Neutrophil (primary cell): ENCODE data around the gene RAC2.
"Not testable (repeated sequence)": the region's sequence is repeated elsewhere in the genome, so short reads cannot be mapped to it uniquely, and the experiment has no call there.

ENCODE experiments used
- H3K27ac ChIP-seq: fragments of 200-600 bp; sonication (generic); 2 replicates; pipeline ENCODE4 v1.5.1; 2016; ENCODE audit warnings: mild to moderate bottlenecking, moderate library complexity
- H3K27me3 ChIP-seq: fragments of 200-600 bp; sonication (generic); 2 replicates; pipeline ENCODE4 v1.6.0; 2016; ENCODE audit warnings: mild to moderate bottlenecking
- H3K36me3 ChIP-seq: fragments of 200-600 bp; sonication (generic); 2 replicates; pipeline ENCODE4 v1.5.1; 2017
- H3K4me1 ChIP-seq, 2 experiments: fragments of 200-600 bp in 1 of 2; sonication (generic) in 1 of 2; 1 replicate in 1 of 2; 2 replicates in 1 of 2; pipeline versions ENCODE4 v1.5.1 to v1.6.1; 2013 to 2016; ENCODE audit warnings: low read depth in 1 of 2, low read length in 1 of 2, mild to moderate bottlenecking in 1 of 2, moderate library complexity in 1 of 2; ENCODE audit not compliant: control insufficient read depth in 1 of 2, insufficient read depth in 1 of 2
- H3K4me3 ChIP-seq, 2 experiments: fragments of 200-600 bp in 1 of 2; sonication (generic) in 1 of 2; 1 replicate in 1 of 2; 2 replicates in 1 of 2; pipeline ENCODE4 v1.5.1; 2013 to 2016; ENCODE audit warnings: low read depth in 1 of 2, low read length in 1 of 2, mild to moderate bottlenecking in 1 of 2, moderate library complexity in 1 of 2
- H3K9me3 ChIP-seq: fragments of 200-600 bp; sonication (generic); 2 replicates; pipeline ENCODE4 v1.5.1; 2016
- TF ChIP-seq, protein P1 (sequence below): fragments of 200-600 bp; sonication (generic); IDR thresholded peaks from 2 replicates; pipeline ENCODE4 v1.5.1; 2016; ENCODE audit warnings: antibody characterized with exemption

Gene RAC2

DNA sequence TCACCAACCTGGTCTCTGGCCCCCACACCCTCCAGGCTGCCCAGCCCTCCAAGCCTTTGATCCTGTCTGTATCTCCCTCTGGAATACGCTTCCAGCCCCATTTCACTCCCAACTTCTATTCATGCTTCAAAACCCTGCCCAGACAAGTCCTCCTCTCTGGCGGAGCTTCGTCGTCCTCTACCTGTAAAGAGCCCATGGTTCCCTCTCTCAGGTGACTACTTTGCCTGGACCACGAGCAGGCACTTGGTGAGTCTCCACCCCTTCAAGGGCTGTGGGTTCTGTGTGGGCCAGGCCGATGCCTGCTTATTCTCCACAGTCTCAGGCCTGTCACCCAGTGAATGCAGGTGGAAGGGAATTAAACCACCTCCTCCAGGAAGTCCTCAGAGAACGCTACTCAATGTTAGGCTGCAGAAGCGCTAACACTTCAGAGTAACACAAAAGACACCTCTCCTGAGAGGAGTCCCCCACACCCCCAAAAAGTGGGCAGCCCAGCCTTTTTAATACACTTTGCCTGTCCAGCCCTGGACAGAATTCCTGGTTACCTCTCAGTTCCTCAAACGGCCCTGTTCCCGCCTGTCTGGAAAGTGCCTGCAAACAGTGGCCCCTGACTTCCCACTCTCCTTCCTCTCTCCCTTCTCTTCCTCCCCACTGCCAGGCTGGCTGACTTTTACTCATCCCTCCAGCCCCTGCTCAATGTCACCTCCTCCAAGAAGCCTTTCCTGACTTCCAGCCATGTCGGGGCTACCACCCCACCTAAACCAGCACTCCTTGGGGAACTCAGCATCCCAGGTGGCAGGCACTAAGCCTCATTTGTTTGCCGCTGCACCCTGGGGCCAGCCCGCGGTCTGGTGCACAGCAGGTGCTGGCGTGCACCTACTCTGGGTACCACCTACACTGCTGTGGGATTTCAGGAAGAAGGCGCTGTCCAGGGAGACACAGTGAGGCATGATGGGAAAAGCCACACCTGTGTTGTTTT is 9.0 kb downstream of the RAC2 start:
- H3K27me3 ChIP-seq = no peaks in the 10 kb centered on the region
- H3K36me3 ChIP-seq = peaks cover 100% of the 10 kb centered on the region
- peaks cover 97 to 100% of the 10 kb centered on the region in 2 experiments for H3K4me1 ChIP-seq

DNA sequence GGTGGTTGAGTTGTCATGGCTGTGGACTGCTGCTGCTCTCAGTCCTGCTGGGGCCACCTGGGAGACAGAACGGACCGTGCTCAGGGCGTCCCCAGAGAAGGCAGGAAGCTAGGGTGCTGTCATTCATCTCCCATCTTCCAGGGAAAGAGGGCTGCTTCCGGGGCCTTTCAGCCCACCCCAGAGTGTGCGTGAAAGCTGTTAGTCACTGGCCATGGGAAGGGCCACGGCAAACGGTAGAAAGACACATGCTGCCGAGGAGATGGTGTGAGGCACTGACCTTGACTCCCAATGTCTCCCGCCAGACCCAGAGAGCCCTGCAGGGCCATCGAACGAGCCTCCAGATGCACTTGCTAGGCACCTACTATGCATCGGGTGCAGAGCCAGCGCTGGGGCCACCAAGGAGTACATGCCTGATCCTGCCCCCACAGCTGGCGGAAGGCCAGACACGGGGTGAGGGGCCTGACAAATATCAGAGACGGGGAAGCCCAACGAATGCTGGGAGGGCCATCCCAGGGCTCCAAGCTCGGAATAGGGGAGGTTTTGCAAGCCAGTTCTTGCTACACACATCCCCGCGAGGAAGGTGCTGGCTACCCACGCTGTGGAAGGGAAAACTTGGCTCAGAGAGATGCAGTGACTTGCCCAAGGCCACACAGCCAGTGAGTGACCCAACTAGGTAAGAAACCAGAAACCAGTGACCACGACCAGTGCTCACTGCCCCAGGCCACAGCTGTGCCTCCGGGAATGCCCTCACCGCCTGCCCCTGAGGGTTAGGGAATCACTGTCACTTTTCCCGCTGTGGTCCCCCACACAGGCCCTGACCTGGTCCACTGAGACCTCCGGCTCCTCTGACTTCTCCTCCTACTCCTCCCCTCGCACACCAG is 10.1 kb downstream of the RAC2 start:
- H3K9me3 ChIP-seq = no peaks in the 10 kb centered on the region
- TF ChIP-seq, protein P1, sequence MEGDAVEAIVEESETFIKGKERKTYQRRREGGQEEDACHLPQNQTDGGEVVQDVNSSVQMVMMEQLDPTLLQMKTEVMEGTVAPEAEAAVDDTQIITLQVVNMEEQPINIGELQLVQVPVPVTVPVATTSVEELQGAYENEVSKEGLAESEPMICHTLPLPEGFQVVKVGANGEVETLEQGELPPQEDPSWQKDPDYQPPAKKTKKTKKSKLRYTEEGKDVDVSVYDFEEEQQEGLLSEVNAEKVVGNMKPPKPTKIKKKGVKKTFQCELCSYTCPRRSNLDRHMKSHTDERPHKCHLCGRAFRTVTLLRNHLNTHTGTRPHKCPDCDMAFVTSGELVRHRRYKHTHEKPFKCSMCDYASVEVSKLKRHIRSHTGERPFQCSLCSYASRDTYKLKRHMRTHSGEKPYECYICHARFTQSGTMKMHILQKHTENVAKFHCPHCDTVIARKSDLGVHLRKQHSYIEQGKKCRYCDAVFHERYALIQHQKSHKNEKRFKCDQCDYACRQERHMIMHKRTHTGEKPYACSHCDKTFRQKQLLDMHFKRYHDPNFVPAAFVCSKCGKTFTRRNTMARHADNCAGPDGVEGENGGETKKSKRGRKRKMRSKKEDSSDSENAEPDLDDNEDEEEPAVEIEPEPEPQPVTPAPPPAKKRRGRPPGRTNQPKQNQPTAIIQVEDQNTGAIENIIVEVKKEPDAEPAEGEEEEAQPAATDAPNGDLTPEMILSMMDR = no peak
- peaks cover 100% of the 10 kb centered on the region for H3K36me3 ChIP-seq
- peaks cover 96 to 100% of the 10 kb centered on the region in 2 experiments for H3K4me1 ChIP-seq
- peak overlapping the region; percentile 99 for H3K27ac ChIP-seq
- H3K27me3 ChIP-seq = no peaks in the 10 kb centered on the region
- H3K4me3 ChIP-seq = peak overlapping the region in 1 of 2 experiments; percentile 92

More for the DNA sequence above, 9.0 kb downstream of the RAC2 start:
- H3K4me3 ChIP-seq = peak overlapping the region; percentile 12 to 92
- TF ChIP-seq, protein P1 = no peak
- H3K27ac ChIP-seq = peak overlapping the region; percentile 99
- no peaks in the 10 kb centered on the region for H3K9me3 ChIP-seq

DNA sequence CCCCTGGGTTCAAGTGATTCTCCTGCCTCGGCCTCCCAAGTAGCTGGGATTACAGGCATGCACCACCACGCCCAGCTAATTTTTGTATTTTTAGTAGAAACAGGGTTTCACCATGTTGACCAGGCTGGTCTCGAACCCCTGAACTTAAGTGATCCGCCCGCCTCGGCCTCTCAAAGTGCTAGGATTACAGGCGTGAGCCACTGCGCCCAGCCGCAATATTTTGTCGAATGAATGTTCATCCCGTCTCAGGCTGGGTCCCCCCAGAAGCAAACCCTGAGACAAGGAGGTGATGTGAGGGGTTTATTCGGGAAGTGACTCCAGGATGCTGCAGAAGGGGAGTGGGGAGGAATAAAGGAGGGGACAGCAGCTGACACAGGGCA is 10.7 kb downstream of the RAC2 start:
- peaks cover 100% of the 10 kb centered on the region for H3K36me3 ChIP-seq
- H3K27ac ChIP-seq = peak overlapping the region; percentile 99
- not testable (repeated sequence) for H3K9me3 ChIP-seq, H3K4me3 ChIP-seq, H3K27me3 ChIP-seq
- peaks cover 96 to 100% of the 10 kb centered on the region in 2 experiments for H3K4me1 ChIP-seq

DNA sequence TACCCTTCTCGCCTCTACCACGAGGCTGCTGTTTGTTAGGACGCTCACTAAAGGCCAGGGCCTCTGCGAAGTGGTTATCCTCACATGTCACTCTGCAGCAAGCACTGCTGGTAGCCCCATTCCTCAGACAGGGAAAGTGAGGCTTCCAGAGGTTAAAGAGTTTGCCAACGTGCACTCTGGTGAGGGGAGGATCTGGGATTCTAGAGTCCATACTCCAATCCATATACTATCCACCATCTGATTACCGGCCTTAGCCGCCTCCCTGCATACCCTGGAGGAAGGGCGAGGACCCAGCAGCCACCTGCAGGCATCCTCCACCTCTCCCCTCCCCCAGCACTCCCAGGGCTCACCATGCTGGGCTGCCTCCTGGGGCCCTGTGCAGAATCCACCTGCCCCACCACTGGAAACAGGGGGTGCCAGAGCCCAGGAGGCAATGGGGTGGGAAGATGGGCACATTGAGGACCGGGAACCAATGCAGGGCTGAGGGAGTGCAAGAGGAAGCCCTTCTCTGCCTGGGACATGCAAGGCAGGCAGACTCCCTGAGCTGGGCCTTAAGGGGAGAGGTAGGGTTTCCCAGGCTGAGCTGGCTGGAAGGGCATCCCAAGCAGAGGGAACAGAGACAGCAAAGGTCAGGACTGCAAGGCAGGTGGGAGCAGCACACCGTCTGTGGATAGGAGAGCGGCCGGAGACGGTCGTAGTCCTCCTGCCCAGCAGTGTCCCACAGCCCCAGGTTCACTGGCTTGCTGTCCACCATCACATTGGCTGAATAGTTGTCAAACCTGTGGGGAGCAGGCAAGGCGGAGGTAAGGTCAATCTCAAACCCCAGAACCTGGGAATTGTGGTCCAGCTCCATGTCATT is 11.7 kb downstream of the RAC2 start:
- Histone ChIP-seq H3K4me1 (peaks cover 95 to 100% of the 10 kb centered on the region in 2 experiments), H3K27me3 (no peaks in the 10 kb centered on the region), H3K4me3 (peak overlapping the region in 1 of 2 experiments; percentile 56), H3K36me3 (peaks cover 100% of the 10 kb centered on the region), H3K27ac (peak overlapping the region; percentile 99), H3K9me3 (no peaks in the 10 kb centered on the region)
- TF ChIP-seq, protein P1 = no peak

DNA sequence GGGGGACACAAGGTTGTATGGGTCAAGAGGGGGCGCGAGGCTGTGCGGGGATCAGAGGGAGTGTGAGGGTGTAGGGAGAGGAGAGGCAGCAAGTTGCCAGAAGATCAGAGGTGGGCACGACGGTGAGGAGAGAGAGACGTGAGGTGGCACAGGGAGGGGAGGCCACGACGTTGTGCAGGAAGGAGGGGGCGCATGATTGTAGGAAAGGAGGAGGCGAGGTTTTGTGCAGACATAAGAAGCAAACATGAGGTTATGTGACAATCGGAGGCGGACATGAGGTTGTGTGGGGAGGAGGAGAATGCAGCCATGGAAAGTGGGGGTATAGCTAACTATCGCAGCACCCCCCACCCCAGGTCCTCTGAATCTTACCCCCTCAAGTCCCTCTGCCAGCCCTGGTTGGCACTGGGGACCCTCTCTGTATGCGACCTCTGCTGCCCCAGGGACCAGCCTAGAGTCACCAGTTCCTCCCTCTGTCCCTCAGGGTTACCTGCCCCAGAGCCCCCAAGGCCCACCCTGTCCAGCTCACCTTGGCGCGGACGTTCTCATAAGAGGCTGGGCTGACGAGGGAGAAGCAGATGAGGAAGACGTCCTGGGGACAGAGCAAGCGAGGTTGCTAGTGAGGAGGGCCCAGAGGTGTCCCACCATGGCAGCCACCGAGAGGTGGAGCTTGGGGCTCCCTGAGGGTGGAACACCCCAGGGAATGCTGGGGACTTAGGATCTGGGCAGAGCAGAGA is 12.5 kb downstream of the RAC2 start:
- peaks cover 89 to 93% of the 10 kb centered on the region in 2 experiments for H3K4me1 ChIP-seq
- no peaks in the 10 kb centered on the region for H3K9me3 ChIP-seq
- peak overlapping the region; percentile 99 for H3K27ac ChIP-seq
- peak overlapping the region in 1 of 2 experiments; percentile 56 for H3K4me3 ChIP-seq
- no peaks in the 10 kb centered on the region for H3K27me3 ChIP-seq
- TF ChIP-seq, protein P1 = no peak
- peaks cover 95% of the 10 kb centered on the region for H3K36me3 ChIP-seq
